H1 (cell line): Measurements from ENCODE around the gene AMIGO2. TPM values are rescaled to one million over a fixed set of nuclear protein-coding genes. Genes with fewer than 3 reads are reported as not detected.

Source experiments
- CTCF ChIA-PET: fragments of 300-600 bp; sonication (Branson Sonifier 250); formaldehyde crosslinking; loops from one replicate; lab custom pipeline; 2021; ENCODE audit not compliant: partially characterized antibody; lab: Charles Lee
- POLR2A ChIA-PET: fragments of 300-600 bp; sonication (Branson Sonifier 250); formaldehyde crosslinking; loops from one replicate; lab custom pipeline; 2021; ENCODE audit warnings: inconsistent platforms; ENCODE audit not compliant: partially characterized antibody; lab: Charles Lee
- DNase-seq, 2 experiments: peaks; one replicate each; pipeline versions ENCODE4 v3.0.0 to v3.0.0-alpha.2; 2010 to 2022; ENCODE audit warnings: low spot score in 2 of 2, low read depth in 1 of 2, mixed read lengths in 1 of 2
- FAIRE-seq: peaks from 2 replicates; lab custom pipeline; 2011; peaks lifted over from hg19 to GRCh38; lab: Jason Lieb, UNC
- H2AFZ ChIP-seq: 2 replicates; pipeline ENCODE4 v1.8.1; 2012; ENCODE audit warnings: low read length, inconsistent platforms
- H2AK5ac ChIP-seq: 2 replicates; pipeline ENCODE4 v1.6.1; 2013; ENCODE audit warnings: low read depth, low read length
- H2BK120ac ChIP-seq: replicated peaks from 2 replicates; pipeline ENCODE3; 2013; ENCODE audit warnings: low read depth, low read length, inconsistent platforms
- H2BK12ac ChIP-seq: 2 replicates; pipeline ENCODE4 v1.6.1; 2013; ENCODE audit warnings: low read depth, low read length
- H2BK15ac ChIP-seq: 2 replicates; pipeline ENCODE4 v1.6.1; 2013; ENCODE audit warnings: low read length
- H2BK20ac ChIP-seq: 2 replicates; pipeline ENCODE4 v1.6.1; 2013; ENCODE audit warnings: low read length
- H2BK5ac ChIP-seq: 2 replicates; pipeline ENCODE4 v1.6.1; 2013; ENCODE audit warnings: low read depth, low read length
- H3K14ac ChIP-seq: 2 replicates; pipeline ENCODE4 v1.6.1; 2013; ENCODE audit warnings: inconsistent platforms; ENCODE audit not compliant: insufficient read length
- H3K18ac ChIP-seq: 2 replicates; pipeline ENCODE4 v1.6.1; 2013; ENCODE audit warnings: low read length; ENCODE audit errors: extremely low read depth
- H3K23ac ChIP-seq: 2 replicates; pipeline ENCODE4 v1.6.1; 2013; ENCODE audit warnings: inconsistent platforms; ENCODE audit not compliant: insufficient read length
- H3K23me2 ChIP-seq: 2 replicates; pipeline ENCODE4 v1.6.1; 2013; ENCODE audit warnings: low read depth, low read length
- H3K27ac ChIP-seq: 2 replicates; pipeline ENCODE4 v1.6.1; 2011; ENCODE audit warnings: low read depth, low read length, inconsistent platforms
- H3K27me3 ChIP-seq, 4 experiments: replicated peaks in 1 of 4; 1 replicate in 1 of 4; 2 replicates in 3 of 4; pipeline versions ENCODE4 v1.6.1 to v1.8.1; 2011 to 2013; ENCODE audit warnings: low read length in 3 of 4, mild to moderate bottlenecking in 3 of 4, inconsistent platforms in 2 of 4, mixed read lengths in 2 of 4, moderate library complexity in 1 of 4; ENCODE audit not compliant: control insufficient read depth in 3 of 4, insufficient read depth in 3 of 4; ENCODE audit errors: extremely low read depth in 1 of 4
- H3K36me3 ChIP-seq, 4 experiments: 2 replicates each; pipeline versions ENCODE4 v1.6.1 to v1.8.1; 2011 to 2013; ENCODE audit warnings: mild to moderate bottlenecking in 4 of 4, low read length in 3 of 4, moderate library complexity in 2 of 4, control low read depth in 1 of 4, inconsistent platforms in 1 of 4; ENCODE audit not compliant: insufficient read depth in 4 of 4, control insufficient read depth in 2 of 4
- H3K4ac ChIP-seq: replicated peaks from 2 replicates; pipeline ENCODE3; 2013; ENCODE audit warnings: low read length, low read depth, mixed read lengths, inconsistent platforms; ENCODE audit not compliant: insufficient read length
- H3K4me1 ChIP-seq, 4 experiments: replicated peaks in 1 of 4; 1 replicate in 1 of 4; 2 replicates in 3 of 4; pipeline versions ENCODE4 v1.6.1 to v1.8.1; 2011 to 2013; ENCODE audit warnings: low read length in 3 of 4, inconsistent platforms in 2 of 4, mixed read lengths in 1 of 4; ENCODE audit not compliant: insufficient read depth in 4 of 4, control insufficient read depth in 3 of 4
- H3K4me2 ChIP-seq, 2 experiments: 2 replicates each; pipeline versions ENCODE4 v1.6.1 to v1.8.1; 2011 to 2013; ENCODE audit warnings: low read depth in 2 of 2, low read length in 2 of 2, control low read depth in 1 of 2, inconsistent platforms in 1 of 2, mild to moderate bottlenecking in 1 of 2; ENCODE audit not compliant: insufficient read depth in 1 of 2
- H3K4me3 ChIP-seq, 4 experiments: fragments of 200-600, 300-600 bp in 1 of 4; sonication (generic), shearing (Covaris generic), sonication (Bioruptor Twin) in 1 of 4; 2 replicates each; pipeline versions ENCODE4 v1.5.1 to v1.8.1; 2011 to 2016; ENCODE audit warnings: low read length in 4 of 4, low read depth in 3 of 4, control low read depth in 2 of 4, inconsistent platforms in 2 of 4, mild to moderate bottlenecking in 2 of 4, mixed read lengths in 1 of 4, moderate library complexity in 1 of 4; ENCODE audit not compliant: insufficient read depth in 2 of 4; ENCODE audit errors: extremely low read depth in 1 of 4
- H3K56ac ChIP-seq: replicated peaks from 2 replicates; pipeline ENCODE3; 2013; ENCODE audit warnings: low read depth, mild to moderate bottlenecking, mixed read lengths, low read length, inconsistent platforms; ENCODE audit not compliant: insufficient read length
- H3K79me1 ChIP-seq: 2 replicates; pipeline ENCODE4 v1.6.1; 2013; ENCODE audit warnings: low read depth, low read length, control low read depth
- H3K79me2 ChIP-seq, 2 experiments: 2 replicates each; pipeline versions ENCODE4 v1.6.1 to v1.8.1; 2012 to 2013; ENCODE audit warnings: low read length in 2 of 2, mild to moderate bottlenecking in 2 of 2, inconsistent platforms in 1 of 2; ENCODE audit not compliant: insufficient read depth in 2 of 2, control insufficient read depth in 1 of 2
- H3K9ac ChIP-seq, 4 experiments: replicated peaks in 1 of 4; 1 replicate in 1 of 4; 2 replicates in 3 of 4; pipeline versions ENCODE4 v1.6.1 to v1.8.1; 2011 to 2013; ENCODE audit warnings: low read depth in 3 of 4, low read length in 3 of 4, control low read depth in 2 of 4, mild to moderate bottlenecking in 2 of 4, moderate library complexity in 2 of 4, inconsistent platforms in 1 of 4; ENCODE audit errors: extremely low read depth in 1 of 4
- H3K9me3 ChIP-seq, 2 experiments: 2 replicates each; pipeline versions ENCODE4 v1.6.1 to v1.8.1; 2012 to 2013; ENCODE audit warnings: mild to moderate bottlenecking in 2 of 2, moderate library complexity in 2 of 2, control low read depth in 1 of 2, inconsistent platforms in 1 of 2, low read depth in 1 of 2, low read length in 1 of 2, mixed read lengths in 1 of 2; ENCODE audit not compliant: insufficient read depth in 2 of 2
- H4K20me1 ChIP-seq, 2 experiments: replicated peaks in 1 of 2; 2 replicates each; pipeline versions ENCODE3 to v1.8.1; 2011 to 2013; ENCODE audit warnings: inconsistent platforms in 2 of 2, low read length in 2 of 2, mild to moderate bottlenecking in 1 of 2; ENCODE audit not compliant: insufficient read depth in 2 of 2, control insufficient read depth in 1 of 2
- H4K5ac ChIP-seq: 2 replicates; pipeline ENCODE4 v1.6.1; 2013; ENCODE audit warnings: low read length, low read depth, mixed read lengths, inconsistent platforms; ENCODE audit not compliant: insufficient read length
- H4K8ac ChIP-seq: 2 replicates; pipeline ENCODE4 v1.8.0; 2013; ENCODE audit warnings: mild to moderate bottlenecking, moderate library complexity, low read length, inconsistent platforms; ENCODE audit not compliant: insufficient read depth; ENCODE audit errors: extremely low read depth
- H4K91ac ChIP-seq: replicated peaks from 2 replicates; pipeline ENCODE3; 2013; ENCODE audit warnings: low read length, mixed read lengths, inconsistent platforms; ENCODE audit not compliant: insufficient read length
- ASH2L ChIP-seq: fragments of 200-600, 300-600 bp; sonication (generic); IDR thresholded peaks from one replicate; pipeline ENCODE4 v1.7.1; 2017; ENCODE audit warnings: low read length
- BRCA1 ChIP-seq: IDR thresholded peaks from 2 replicates; pipeline ENCODE4 v1.6.1; 2012; ENCODE audit warnings: low read depth, low read length, improper control_type of control experiment
- EGR1 ChIP-seq: IDR thresholded peaks from 2 replicates; pipeline ENCODE4 v1.6.1; 2011; ENCODE audit warnings: low read depth, low read length, borderline replicate concordance
- EP300 ChIP-seq, 2 experiments: IDR thresholded peaks; 1 replicate in 1 of 2; 2 replicates in 1 of 2; pipeline ENCODE4 v1.6.1; 2011 to 2012; ENCODE audit warnings: low read depth in 2 of 2, low read length in 2 of 2, mild to moderate bottlenecking in 2 of 2, borderline replicate concordance in 1 of 2, inconsistent platforms in 1 of 2, moderate library complexity in 1 of 2
- GTF2F1 ChIP-seq: IDR thresholded peaks from 2 replicates; pipeline ENCODE4 v1.6.1; 2012; ENCODE audit warnings: low read depth, low read length, improper control_type of control experiment, borderline replicate concordance
- HDAC2 ChIP-seq, 2 experiments: fragments of 300-600 bp in 1 of 2; sonication (generic) in 1 of 2; IDR thresholded peaks; 2 replicates each; pipeline ENCODE4 v1.6.1; 2011 to 2012; ENCODE audit warnings: low read depth in 2 of 2, low read length in 2 of 2, mild to moderate bottlenecking in 2 of 2, moderate library complexity in 2 of 2, borderline replicate concordance in 1 of 2, inconsistent platforms in 1 of 2
- MAFK ChIP-seq: IDR thresholded peaks from 2 replicates; pipeline ENCODE4 v1.6.1; 2012; ENCODE audit warnings: low read depth, mild to moderate bottlenecking, improper control_type of control experiment, low read length
- RAD21 ChIP-seq, 2 experiments: IDR thresholded peaks in 1 of 2; conservative IDR thresholded peaks in 1 of 2; 2 replicates each; pipeline ENCODE4 v1.6.1; 2011; ENCODE audit warnings: low read depth in 2 of 2, low read length in 2 of 2, improper control_type of control experiment in 1 of 2, inconsistent platforms in 1 of 2, mild to moderate bottlenecking in 1 of 2, moderate library complexity in 1 of 2
- SIN3A ChIP-seq, 2 experiments: IDR thresholded peaks in 1 of 2; conservative IDR thresholded peaks in 1 of 2; 2 replicates each; pipeline ENCODE4 v1.6.1; 2011 to 2012; ENCODE audit warnings: low read length in 2 of 2, improper control_type of control experiment in 1 of 2, low read depth in 1 of 2, mild to moderate bottlenecking in 1 of 2
- TAF7 ChIP-seq: optimal IDR thresholded peaks from 2 replicates; pipeline ENCODE3; 2011; ENCODE audit warnings: low read depth, mild to moderate bottlenecking, inconsistent platforms, low read length, moderate library complexity, borderline replicate concordance
- USF2 ChIP-seq: IDR thresholded peaks from 2 replicates; pipeline ENCODE4 v1.6.1; 2011; ENCODE audit warnings: low read length, improper control_type of control experiment
- WGBS, 2 experiments: shearing (Covaris generic) in 1 of 2; methylation state at CpG; one replicate each; pipeline versions ENCODE4 v1.1.6 to v1.1.7; 2013 to 2015; ENCODE audit warnings: low lambda C conversion rate in 2 of 2, mixed read lengths in 2 of 2, inconsistent platforms in 1 of 2, low coverage in 1 of 2, missing lambda C conversion rate in 1 of 2; ENCODE audit not compliant: insufficient replicate concordance in 2 of 2, insufficient coverage in 1 of 2, insufficient read length in 1 of 2; ENCODE audit errors: extremely low coverage in 1 of 2, missing lambda C conversion rate in 1 of 2; 5-methylcytosine and 5-hydroxymethylcytosine counted together
- polyA plus RNA-seq, 7 experiments: library from polyadenylated mRNA; depleted of rRNA in 3 of 7; stranded (reverse) in 5 of 7; unstranded in 2 of 7; fragments of >200 nt in 5 of 7; fragments of 200-250 nt in 2 of 7; gene quantifications; 1 replicate in 5 of 7; 2 replicates in 1 of 7; 4 replicates in 1 of 7; pipeline versions ENCODE4 v1.2.1 to v1.2.3, GENCODE V29; 2011 to 2013; ENCODE audit warnings: missing spikeins in 2 of 7, mixed read lengths in 2 of 7
- total RNA-seq: library from RNA; stranded (reverse); fragmentation: NEBNext Ultra II Directional; extraction: Animal tissue kit (Norgen Biotek cat#: 25700); gene quantifications from 2 replicates; pipeline ENCODE4 v1.2.1, GENCODE V29; 2021

Gene AMIGO2
- total and polyA plus RNA-seq, 2 of the 8 experiments (the other 6 are each of a cell fraction or from before 2014, with no cell fraction given) = 1.7 to 3.3 TPM

GRCh38 chr12:47084172-47084571 is 4.4 kb upstream of the AMIGO2 start:
- no peak overlapping the region for H3K9ac ChIP-seq
- DNase-seq = no peak
- no peak overlapping the region for H2BK5ac ChIP-seq
- no peak for TF ChIP-seq SIN3A (conservative IDR thresholded peaks at IDR 0.05 in 1 of 2, IDR thresholded peaks at IDR 0.05 in 1 of 2; ENCODE audit: low read depth in 1 of 2, low read length in 2 of 2)
- TF ChIP-seq GTF2F1 = no peak
- no peak for TF ChIP-seq EGR1
- TF ChIP-seq BRCA1 = no peak
- TF ChIP-seq USF2 = no peak
- no peak for TF ChIP-seq EP300 (IDR thresholded peaks at IDR 0.05; ENCODE audit: borderline replicate concordance in 1 of 2, low read depth in 2 of 2, low read length in 2 of 2)
- TF ChIP-seq RAD21 (IDR thresholded peaks at IDR 0.05 in 1 of 2, conservative IDR thresholded peaks at IDR 0.05 in 1 of 2; ENCODE audit: low read depth in 2 of 2, low read length in 2 of 2) = no peak
- no peak for TF ChIP-seq ASH2L
- TF ChIP-seq HDAC2 (IDR thresholded peaks at IDR 0.05; ENCODE audit: borderline replicate concordance in 1 of 2, low read depth in 2 of 2, low read length in 2 of 2) = no peak
- TF ChIP-seq MAFK = no peak
- TF ChIP-seq TAF7 = no peak

More at GRCh38 chr12:47084172-47084571, 4.4 kb upstream of the AMIGO2 start:
- no peaks in the 10 kb centered on the region for H3K9me3 ChIP-seq
- H4K20me1 ChIP-seq = no peaks in the 10 kb centered on the region
- H3K4me3 ChIP-seq = no peak overlapping the region
- no peak overlapping the region for H3K18ac ChIP-seq
- no peak overlapping the region for H3K56ac ChIP-seq
- peaks cover 0 to 8% (median 2%) of the 10 kb centered on the region in 4 experiments; a peak in 5 of 7 replicates for H3K27me3 ChIP-seq
- H3K79me1 ChIP-seq = no peaks in the 10 kb centered on the region
- no peak overlapping the region for H3K4ac ChIP-seq
- WGBS, 2 experiments = 72% methylated on average over 1 of the region's 1 CpG; no CpG with 5 or more reads in 1 of the 2 experiments
- H3K23me2 ChIP-seq = peaks cover 11% of the 10 kb centered on the region
- H2BK15ac ChIP-seq = no peak overlapping the region
- no peak for FAIRE-seq
- H4K8ac ChIP-seq = no peak overlapping the region
- H3K23ac ChIP-seq = no peak overlapping the region
- H3K4me1 ChIP-seq = peaks cover 0 to 12% (median 3%) of the 10 kb centered on the region in 4 experiments; a peak in 3 of 7 replicates
- no peak overlapping the region for H2BK20ac ChIP-seq
- ChIA-PET POLR2A (interaction anchor here (0.9 kb wide), 1 partner anchor 9 kb away, joined by 3 read pairs; no protein-coding TSS in a partner anchor), CTCF (interaction anchor here (2.6 to 5.8 kb wide), 2 partner anchors 12 to 222 kb away, joined by 8 to 41 read pairs; no protein-coding TSS in a partner anchor)
- H2BK12ac ChIP-seq = no peak overlapping the region
- H2AK5ac ChIP-seq = no peak overlapping the region
- no peak overlapping the region for H2BK120ac ChIP-seq
- no peaks in the 10 kb centered on the region for H3K79me2 ChIP-seq
- no peak overlapping the region for H2AFZ ChIP-seq
- H3K36me3 ChIP-seq = no peaks in the 10 kb centered on the region
- H3K27ac ChIP-seq = no peak overlapping the region
- H4K91ac ChIP-seq = no peak overlapping the region
- H3K4me2 ChIP-seq = no peak overlapping the region
- no peak overlapping the region for H3K14ac ChIP-seq
- no peak overlapping the region for H4K5ac ChIP-seq
